LNCAP (cell line): ENCODE data around the gene BCL2A1.

Experiments
- TF ChIP-seq, protein P1 (sequence below): fragments of 450-650 bp; IDR thresholded peaks from 2 replicates; pipeline ENCODE4 v1.5.1; 2017; ENCODE audit warnings: mild to moderate bottlenecking

The BCL2A1 gene

DNA sequence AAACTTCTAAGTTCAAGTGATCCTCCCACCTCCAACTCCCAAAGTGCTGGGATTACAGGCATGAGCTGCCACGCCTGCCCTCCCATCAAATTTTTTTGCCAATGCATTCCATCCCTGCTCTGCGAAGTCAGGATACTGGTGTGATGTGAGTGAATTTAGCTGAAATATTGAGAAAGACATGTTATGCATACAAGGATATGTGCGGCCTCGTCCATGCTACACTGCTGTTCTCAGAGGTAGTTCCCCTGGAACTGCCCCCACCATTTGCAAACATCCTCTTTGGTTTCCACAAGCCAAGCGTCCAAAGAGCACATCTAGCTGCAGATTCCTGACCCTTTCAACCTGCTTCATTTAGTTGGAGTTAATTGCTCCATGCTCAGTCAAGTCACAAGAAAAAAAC is 36.5 kb upstream of the BCL2A1 start:
- TF ChIP-seq, protein P1, sequence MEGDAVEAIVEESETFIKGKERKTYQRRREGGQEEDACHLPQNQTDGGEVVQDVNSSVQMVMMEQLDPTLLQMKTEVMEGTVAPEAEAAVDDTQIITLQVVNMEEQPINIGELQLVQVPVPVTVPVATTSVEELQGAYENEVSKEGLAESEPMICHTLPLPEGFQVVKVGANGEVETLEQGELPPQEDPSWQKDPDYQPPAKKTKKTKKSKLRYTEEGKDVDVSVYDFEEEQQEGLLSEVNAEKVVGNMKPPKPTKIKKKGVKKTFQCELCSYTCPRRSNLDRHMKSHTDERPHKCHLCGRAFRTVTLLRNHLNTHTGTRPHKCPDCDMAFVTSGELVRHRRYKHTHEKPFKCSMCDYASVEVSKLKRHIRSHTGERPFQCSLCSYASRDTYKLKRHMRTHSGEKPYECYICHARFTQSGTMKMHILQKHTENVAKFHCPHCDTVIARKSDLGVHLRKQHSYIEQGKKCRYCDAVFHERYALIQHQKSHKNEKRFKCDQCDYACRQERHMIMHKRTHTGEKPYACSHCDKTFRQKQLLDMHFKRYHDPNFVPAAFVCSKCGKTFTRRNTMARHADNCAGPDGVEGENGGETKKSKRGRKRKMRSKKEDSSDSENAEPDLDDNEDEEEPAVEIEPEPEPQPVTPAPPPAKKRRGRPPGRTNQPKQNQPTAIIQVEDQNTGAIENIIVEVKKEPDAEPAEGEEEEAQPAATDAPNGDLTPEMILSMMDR, result no peak

DNA sequence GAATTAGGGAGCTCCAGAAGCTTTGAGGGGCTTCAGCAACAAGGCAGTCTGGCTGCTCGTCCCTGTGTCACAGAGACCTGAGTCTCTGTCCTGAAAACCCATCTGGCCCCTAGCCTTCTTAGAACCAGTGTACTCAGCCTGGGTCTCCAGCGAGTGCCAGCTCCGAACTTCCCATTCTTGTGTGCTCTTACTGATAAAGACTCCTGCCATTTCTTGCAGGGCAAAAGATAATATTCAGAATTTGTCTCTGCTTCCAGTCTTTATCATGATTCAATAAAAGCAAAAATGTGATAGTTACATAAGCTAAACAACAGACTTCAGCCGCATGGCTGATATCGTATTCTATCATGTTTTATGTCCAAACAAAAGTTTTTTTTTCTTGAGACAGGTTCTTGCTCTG is 36.0 kb upstream of the BCL2A1 start:
- TF ChIP-seq, protein P1, result no peak

DNA sequence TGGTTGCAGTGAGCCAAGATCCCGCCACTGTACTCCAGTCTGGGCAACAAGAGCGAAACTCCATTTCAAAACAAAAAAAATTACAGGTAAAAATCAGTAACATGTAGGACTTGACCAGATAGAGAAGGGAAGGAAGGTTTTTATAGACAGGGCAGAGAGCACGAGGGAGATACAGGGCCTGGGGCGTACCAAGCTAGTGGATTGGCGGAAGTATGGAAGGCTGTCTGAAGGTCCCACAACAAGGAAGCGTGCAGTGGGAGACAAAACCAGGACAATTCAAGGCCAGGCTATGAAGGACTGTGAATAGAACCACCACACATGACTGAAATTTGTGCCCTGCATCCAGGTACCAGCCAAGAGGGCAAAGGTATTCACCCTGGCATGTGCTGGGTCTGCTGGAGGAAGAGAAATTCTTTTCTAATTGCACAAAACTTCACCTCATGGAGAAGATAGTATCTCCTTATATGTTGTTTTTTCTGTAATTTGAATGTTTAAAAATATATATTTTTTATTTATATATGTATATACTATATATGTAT is 33.0 kb upstream of the BCL2A1 start:
- TF ChIP-seq, protein P1, result no peak

DNA sequence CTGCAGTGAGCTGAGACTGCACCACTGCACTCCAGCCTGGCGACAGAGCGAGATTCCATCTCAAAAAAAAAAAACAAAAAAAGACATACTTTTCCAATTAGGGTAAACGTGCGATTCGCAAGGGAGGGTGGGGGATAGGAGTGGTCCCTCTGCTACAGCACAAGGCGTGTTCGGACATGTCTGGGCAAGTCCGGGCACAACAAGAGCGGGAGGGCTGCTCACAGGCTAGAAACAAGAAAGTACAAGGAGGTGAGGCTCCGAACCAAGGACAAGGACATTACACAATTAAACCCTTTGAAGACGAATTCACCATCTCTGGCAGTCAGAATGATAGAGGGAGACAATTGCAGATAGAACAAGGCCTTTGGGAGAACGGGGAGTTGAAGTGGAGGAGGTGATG is 32.2 kb upstream of the BCL2A1 start:
- TF ChIP-seq, protein P1, result no peak

DNA sequence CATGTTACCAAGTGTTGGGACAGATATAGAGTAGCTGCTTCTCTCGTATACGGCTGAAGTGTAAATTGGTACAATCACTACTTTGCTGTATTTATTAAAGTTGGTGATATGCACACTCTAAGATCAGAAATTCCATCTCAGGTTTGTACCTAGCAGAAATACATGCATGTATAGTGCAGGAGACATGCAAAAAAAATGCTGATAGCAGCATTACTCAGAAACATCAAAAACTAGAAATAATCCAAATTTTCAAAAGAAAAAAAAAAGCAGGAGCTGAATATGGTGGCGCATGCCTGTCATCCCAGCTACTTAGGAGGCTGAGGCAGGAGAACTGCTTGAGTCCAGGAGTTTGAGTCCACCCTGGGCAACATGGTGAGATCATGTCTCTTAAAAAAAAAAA is 31.3 kb upstream of the BCL2A1 start:
- TF ChIP-seq, protein P1, result no peak

DNA sequence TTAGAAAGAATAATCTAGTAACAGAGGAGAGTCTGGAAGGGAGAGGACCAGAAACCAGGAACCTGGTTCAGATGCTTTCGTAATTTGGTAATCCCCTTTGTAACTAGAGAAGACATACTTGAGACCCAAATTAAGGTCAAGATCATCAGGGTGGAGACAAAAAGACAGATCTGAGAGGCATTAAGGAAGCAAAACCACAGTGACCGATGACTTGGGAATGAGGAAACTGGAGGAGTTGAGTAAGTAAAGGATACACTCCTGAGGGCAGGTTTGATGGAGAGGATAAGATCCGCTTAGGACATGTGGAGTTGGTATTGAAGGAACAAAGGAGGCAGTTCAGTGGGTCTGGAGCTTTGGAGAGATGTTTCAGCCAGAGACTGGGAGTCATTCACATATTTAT is 23.6 kb upstream of the BCL2A1 start:
- TF ChIP-seq, protein P1, result no peak

DNA sequence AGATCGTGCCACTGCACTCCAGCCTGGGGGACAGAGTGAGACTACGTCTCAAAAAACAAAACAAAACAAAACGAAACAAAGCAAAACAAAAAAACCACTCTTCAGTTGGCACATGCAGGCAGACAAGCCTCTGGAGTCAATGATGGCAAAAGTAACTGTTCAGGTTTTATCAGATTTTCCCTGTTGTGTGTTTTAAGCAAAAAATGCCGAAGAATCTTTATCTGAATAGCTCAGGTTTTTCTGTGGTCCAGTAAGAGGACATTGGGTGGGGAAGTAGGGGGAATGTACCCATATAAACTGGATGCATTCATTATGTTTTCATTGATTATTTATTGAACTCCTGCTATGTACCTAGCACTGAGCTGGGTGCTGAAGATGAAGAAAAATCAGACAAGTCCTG is 20.8 kb upstream of the BCL2A1 start:
- TF ChIP-seq, protein P1, result no peak

DNA sequence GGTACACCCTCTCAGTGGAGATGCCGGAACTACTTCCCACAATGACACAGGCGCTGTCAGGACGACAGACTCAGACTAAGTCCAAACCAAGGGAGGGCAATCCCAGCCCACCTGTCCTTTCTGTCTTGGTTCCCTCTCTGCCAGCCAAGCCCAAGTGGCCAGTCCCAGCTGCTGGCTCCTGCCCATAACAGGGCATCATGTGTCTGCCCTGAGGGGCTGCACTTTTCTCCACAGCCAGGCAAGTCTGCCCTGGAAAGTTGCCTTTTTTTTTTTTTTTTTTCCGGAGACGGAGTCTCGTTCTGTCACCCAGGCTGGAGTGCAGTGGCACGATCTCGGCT is 20.0 kb upstream of the BCL2A1 start:
- TF ChIP-seq, protein P1, result no peak
